Measurements from ENCODE around the gene B4GALT5. TPM values are rescaled to one million over a fixed set of nuclear protein-coding genes. Genes with fewer than 3 reads are reported as not detected.

B4GALT5 gene
- total RNA-seq, 1 donor from 2014 or later = 62.0 TPM

DNA sequence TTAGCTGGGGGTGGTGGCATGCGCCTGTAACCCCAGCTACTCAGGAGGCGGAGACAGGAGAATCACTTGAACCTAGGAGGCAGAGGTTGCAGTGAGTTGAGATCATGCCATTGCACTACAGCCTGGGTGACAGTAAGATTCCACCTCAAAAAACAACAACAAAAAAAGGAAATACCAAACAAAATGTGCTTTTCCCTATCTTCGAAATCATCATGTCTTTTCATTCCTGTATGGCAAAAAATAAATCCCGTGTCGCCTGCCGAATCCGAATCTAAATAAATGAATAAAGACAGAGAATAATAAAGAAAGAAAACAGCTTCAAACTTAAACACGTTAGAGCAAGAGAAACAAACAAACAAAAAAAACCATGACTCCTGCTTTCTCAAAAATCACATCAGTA lies 11.8 kb downstream of the B4GALT5 start:
- DNase-seq (ENCODE audit: low spot score in 2 of 2) (no peak), FAIRE-seq (no peak)

DNA sequence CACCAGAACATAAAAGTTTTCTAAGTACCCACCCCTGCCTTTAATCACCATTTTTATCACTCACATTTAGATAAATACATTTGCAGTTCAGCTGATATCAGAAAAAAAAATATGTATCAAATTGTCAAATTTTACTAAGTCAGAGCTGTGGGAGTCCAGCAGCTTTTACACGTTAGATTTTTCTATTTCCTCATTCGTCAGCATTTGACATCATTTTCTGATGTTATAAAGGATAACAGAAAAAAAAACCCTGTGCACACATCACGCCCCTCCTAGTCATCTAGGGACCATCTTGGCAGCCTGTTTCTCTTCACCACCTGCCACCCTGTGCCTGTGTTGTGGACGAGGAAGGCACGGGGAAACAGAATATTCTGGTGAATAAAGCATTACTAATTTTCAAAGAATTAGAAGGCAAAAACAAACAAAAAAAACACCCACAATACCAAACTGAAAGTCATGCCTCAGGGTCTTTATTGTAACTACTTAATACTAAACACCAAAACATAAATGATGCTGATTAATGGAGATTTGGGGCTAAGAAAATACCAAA lies 12.4 kb downstream of the B4GALT5 start:
- DNase-seq (ENCODE audit: low spot score in 2 of 2) = no peak
- no peak for FAIRE-seq

DNA sequence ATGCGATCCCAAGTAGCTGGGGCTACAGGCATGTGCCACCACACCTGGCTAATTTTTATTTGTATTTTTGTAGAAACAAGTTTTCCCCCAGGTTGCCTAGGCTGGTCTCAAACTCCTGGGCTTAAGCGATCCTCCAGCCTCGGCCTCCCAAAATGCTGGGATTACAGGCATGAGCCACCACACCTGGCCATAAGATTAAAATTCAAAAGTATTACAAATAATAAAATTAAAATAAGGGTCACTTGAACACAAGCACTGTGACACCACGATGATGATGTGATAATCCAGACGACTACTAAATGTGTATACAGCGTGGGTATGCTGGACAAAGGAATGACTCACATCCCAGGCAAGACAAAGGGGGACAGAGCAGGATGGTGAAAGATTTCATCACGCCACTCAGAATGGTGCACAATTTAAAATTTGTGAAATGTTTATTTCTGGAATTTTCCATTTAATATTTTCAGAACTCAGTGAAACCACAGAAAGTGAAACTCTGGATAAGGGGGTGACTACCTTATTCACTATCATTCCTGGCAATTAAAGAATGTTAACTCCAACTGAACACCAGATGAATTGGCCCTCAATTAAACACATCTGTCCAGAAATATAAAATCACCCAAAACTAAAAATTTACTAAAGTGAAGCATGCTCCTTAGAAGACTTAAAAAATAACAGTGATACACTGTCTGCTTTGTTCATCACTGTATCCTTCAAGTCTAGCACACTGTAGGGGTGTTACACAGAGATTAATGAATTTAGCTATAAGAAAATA lies 13.1 kb downstream of the B4GALT5 start:
- FAIRE-seq (no peak), DNase-seq (ENCODE audit: low spot score in 2 of 2) (no peak)

DNA sequence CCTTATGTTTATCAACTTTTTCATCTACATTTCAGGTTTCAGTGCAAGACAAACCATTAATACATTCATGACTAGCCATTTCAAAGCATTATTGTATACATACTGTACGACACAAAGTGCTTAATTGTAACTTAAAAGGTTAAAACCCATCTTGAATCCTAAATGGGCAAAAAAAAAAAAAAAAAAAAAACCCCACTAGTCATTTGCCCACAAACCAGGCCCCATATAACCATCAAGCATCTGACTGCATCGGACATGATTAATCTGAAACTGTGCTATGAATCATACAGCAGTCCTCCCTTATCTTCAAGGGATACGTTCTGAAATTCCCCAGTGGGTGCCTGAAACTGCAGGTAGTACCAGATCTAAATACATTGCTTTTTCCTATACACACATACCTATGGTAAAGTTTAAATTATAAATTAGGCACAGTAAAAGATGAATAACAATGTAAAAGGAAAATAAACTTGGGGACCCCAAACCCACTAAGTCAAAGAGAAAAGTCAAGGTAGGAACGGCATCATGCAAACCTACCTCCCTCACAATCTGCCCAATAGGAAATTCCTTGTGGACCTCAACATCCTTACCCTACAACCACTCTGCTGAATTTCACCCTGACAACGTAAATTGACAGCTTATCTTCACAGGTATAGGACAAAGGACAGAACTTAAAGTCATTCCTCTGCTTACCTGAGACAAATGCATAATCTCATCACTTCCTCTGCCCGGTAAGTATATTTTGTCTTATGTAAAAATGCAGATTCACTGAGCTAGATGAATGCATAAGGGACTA lies 14.3 kb downstream of the B4GALT5 start:
- no peak for FAIRE-seq
- no peak for DNase-seq (ENCODE audit: low spot score in 2 of 2)

DNA sequence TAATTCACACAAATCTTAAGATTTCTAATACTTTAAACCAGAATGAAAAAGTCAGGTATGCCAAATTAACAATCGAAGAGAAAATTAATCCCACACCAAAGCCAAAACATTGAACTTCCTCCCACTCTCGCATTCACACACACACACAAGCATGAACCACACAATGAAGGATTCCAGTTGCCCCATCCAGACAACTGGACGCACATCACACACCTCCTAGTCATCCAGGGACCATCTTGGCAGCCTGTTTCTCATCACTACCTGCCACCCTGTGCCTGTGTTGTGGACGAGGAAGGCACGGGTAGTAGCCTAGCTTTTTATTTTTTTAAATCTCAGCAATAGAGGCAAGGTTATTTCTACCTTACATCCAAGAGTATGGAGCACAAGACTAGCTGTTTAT lies 15.2 kb downstream of the B4GALT5 start:
- FAIRE-seq (no peak), DNase-seq (ENCODE audit: low spot score in 2 of 2) (no peak)

DNA sequence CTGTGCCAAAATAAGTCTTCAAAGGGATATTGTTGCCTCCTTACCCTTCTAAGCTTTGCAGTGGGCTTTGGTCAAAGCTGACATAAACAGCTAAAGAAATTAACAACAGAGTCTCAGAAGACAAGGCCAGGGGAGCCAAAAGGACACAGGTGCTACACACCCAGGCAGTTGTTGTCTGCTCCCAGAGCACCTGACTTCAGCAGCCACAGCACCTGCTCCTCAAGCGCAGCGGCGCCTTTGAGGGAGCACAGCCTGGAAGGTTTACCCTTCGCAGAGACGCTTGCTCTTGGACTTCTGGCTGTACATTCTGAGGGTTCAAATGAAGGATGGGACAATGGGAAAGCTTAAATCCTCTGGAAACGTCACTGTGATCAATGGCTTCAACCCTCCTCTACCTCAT lies 16.6 kb downstream of the B4GALT5 start:
- DNase-seq (ENCODE audit: low spot score in 2 of 2) (no peak), FAIRE-seq (no peak)

DNA sequence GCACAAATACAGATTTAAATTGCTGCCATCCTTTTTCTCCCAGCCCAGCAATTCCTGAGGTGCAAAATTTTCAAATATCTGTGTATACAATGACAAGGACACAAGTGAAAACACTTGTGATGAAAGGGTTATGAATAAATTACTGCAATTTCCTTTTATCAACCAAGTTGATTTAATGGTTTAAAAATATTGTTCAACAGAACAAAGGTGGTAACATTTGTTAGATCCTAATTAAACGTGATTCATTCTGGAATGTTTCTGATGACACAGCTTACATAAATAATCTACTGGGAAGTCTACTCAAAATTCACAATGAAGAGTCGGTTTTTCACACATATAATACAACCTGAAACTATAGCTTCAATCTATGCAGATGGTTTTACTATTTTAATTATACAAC lies 17.1 kb downstream of the B4GALT5 start:
- DNase-seq (ENCODE audit: low spot score in 2 of 2) = no peak
- FAIRE-seq = no peak

DNA sequence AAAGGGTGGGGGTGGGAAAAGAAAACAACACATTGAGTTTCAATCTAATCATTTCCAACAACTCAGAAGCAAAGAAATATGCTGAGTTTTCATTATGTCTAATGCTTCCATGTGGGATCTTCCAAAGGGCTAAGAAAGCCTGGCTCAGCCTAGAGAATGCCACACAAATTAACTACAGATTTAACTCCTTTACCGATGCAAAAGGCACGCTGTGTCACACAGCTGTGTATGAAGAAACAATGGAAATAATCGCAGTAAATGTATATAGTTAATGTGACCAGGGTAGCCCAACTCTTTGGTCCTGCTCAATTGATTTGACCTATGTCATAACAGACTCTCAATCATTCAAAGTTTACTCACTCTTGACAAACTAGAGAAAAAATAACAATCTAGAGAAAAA lies 17.8 kb downstream of the B4GALT5 start:
- FAIRE-seq (no peak), DNase-seq (ENCODE audit: low spot score in 2 of 2) (no peak)

DNA sequence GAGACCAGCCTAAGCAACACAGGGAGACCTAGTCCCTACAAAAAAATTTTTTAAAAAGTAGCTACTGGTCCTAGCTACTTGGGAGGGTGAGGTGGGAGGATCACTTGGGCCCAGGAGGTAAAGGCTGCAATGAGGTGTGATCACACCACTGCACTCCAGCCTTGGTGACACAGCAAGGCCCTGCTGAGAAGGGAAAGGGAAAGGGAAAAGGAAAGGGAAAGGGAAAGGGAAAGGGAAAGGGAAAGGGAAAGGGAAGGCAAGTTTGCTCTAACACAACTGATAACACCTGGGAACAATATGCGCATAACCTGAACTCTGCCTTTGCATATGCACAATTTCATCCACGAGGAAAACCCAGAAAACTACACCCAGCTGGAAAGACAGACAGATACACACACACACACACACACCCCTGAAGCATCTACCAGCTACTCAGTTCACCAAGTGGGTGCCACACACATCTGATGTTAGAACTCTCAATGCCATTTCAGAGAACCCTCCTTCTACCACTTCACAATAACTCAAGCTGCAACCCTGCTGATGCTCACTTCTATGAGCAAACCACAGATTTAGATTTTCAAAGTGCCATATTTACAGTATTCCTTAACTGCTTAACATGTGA lies 19.1 kb downstream of the B4GALT5 start:
- FAIRE-seq (no peak), DNase-seq (ENCODE audit: low spot score in 2 of 2) (no peak)

DNA sequence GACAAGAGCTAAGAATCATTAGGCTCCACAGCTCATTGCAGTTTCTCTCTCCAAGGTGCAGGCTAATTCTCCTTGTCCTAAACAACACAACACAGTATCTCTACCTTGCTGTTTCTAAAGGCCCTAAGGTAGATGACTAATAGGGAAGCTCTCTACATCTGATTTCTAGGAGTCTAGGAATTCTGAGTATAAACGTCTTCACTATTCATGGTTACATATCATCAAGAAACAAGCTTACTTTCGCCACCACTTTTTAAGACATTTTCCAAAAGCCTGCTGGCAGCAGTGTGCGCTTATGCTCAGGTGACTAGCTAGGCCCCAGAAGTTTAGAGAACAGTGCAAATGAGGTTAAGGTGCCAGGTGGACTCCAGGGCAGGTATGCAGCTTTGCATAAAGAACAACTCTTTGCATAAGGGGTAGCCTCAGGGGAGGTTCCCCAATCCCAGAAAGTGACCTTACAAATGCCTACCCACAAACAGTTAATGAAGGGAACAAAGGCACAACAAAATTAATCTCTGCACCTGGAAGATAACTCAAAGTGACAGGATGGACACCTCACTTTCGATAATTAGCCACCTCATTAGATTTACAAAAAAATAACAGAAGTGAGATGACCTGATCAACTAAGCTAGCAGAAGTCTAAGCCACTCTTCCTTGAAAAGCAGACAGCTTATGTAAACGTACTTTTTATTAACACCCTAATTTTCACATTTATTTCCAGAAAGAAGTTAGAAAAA lies 20.1 kb downstream of the B4GALT5 start:
- no peak for FAIRE-seq

DNA sequence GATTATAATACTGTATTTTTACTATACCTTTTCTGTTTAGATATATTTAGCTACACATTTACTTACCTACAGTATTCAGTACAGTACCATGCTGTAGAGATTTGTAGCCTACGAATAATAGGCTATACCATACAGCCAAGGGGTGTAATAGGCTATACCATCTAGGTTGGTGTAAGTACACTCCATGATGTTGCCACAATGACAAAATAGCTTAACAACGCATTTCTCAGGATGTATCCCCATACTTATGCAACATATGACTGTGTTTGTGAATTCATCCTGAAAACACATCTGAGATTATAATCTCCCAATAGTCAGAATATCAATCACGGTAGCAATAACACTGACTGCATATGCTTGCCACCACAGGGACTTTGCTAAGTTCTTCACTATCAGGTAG lies 20.7 kb downstream of the B4GALT5 start:
- DNase-seq (ENCODE audit: low spot score in 2 of 2) = no peak
- FAIRE-seq = no peak

More for the DNA sequence above, 20.1 kb downstream of the B4GALT5 start:
- no peak for DNase-seq (ENCODE audit: low spot score in 2 of 2)

DNA sequence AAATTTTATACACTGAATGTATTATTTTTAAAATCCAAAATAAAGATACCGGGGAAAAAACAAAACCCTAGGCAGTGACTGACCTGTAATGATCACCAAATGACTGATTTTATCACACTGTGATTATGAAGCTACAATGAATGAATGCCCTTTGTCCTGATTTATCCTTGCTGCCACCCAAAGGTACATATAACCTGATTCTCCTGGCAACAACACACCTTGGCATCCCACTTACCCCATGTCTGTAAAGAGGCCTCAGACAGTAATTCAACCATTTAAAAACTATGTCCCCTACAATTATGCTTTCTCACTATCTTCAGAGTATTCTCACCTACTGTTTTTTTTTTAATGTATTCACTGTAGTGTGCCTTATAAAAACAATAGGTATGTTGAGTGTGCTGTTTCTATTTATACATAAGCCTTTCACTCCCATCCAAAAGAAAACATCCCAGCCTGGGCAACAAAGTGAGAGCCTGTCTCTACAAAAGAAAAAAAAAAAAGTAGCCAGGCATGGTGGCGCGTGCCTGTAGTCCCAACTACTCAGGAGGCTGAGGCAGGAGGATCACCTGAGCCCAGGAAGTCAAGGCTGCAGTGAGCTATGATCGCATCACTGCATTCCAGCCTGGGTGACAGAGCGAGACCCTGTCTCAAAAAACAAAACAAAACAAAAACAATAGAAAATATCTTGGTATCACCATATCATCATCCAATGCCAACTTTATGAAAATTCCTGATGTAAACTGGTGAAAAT lies 21.7 kb downstream of the B4GALT5 start:
- DNase-seq (ENCODE audit: low spot score in 2 of 2) (no peak), FAIRE-seq (no peak)

DNA sequence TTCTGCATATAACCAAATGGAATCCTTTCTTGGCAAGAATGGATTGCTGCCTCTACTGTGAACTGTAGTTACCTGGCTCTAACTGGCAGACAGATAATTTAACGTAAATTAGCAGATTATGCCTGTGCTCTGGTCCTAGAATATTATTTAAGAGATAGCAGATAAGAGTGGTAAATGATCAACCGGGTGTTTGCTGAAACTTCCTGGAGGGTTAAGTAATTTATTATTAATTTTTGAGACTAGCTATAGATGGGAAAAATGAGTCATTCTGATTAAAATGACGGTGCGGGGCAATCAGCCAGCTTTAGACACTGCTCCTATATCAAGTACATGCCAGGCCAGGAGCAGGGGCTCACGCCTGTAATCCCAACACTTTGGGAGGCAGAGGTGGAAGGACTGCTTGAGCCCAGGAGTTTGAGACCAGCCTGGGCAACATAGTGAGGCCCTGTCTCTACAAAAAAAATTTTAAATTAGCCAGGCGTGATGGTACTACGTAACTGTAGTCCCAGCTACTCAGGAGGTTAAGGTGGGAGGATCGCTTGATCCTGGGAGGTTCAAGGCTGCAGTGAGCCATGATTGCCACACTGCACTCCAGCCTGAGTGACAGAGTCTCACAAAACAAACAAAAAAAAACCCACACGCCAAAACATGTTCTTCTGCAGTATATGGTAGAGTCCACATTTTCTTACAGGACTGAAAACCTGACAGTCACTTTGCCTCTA lies 22.6 kb downstream of the B4GALT5 start:
- no peak for DNase-seq (ENCODE audit: low spot score in 2 of 2)
- no peak for FAIRE-seq

DNA sequence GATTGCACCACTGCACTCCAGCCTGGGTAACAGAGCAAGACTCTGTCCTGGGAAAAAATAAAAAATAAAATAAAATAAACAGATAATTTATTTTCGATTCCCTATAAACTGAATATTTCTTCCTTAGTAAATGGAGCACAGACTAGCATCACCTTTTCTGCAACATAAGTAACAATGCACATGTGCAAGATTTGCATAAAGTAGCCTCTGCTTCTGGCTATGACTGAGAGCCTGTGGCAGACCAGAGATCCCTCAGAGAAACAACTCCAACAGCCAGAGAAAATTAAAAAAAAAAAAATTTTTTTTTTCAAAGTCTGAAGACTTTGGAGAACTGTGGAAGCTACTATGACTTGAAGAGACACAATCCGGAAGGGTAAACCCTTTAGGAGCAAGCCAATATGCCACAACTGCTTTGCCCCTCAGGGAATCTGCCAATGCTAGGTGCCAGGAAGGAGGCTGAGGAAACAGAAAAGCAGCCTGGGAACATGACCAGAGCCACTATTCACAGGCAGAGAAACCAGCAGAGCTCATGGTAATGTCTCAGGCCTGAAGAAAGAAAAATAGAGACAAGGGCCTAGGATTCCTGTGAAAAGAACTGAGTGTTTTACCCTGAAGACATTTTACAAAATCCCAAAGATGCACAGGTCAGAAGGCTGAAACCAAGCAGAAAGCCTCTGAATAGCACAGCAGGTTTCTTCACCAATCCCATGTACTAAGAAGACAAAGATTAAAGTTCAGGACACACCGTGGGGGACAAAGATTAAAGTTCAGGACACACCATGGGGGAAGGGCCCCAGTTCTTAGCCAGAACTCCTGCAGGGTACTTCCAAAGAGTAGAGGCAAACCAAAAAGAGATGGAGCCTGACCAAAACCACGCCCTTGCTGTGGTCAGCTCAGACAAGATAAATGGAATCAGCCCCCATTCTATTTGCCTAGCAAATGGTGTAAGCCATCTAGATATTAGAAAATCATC lies 25.8 kb downstream of the B4GALT5 start:
- FAIRE-seq (no peak), DNase-seq (ENCODE audit: low spot score in 2 of 2) (no peak)

DNA sequence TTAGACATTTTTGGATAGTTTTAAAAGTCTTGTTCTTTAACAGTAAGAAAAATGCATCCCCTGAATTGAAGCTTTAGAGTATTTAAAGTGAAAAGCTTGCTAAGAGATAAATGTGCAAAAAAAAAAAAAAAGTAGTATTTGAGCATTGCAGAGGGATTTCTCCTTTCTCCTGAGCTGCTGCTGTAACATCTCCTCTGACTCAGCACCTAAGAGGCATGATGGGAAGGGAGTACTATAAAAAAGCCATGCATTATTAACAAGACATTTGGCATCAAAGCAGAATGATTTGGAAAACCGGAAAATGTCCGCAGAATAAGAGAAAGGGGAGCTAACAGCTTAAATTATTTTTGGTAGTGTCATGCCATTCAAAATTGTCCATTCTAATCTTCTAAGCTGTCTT lies 27.9 kb downstream of the B4GALT5 start:
- DNase-seq (ENCODE audit: low spot score in 2 of 2) (no peak), FAIRE-seq (no peak)

DNA sequence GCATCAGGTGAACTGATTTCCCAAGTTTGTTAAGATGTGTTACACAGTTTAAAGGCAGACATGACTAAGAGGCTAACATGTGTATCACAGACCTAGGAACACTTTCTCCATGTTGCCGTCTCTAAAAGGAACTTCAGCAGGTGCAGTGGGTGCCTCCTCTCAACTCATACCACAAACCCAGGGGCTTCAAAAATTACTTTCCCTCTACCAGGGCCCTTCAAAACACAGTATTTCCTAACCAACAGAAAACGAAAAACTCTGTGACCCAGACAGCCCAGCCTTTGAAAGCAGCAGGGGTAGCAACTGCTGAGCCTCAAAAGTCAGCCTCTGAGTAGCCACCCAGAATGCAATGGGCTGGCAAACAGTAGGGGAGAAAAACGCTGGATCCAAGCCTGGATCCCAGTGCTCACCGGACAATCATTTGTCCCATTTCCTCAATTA lies 28.5 kb downstream of the B4GALT5 start:
- DNase-seq (ENCODE audit: low spot score in 2 of 2) (no peak), FAIRE-seq (no peak)

DNA sequence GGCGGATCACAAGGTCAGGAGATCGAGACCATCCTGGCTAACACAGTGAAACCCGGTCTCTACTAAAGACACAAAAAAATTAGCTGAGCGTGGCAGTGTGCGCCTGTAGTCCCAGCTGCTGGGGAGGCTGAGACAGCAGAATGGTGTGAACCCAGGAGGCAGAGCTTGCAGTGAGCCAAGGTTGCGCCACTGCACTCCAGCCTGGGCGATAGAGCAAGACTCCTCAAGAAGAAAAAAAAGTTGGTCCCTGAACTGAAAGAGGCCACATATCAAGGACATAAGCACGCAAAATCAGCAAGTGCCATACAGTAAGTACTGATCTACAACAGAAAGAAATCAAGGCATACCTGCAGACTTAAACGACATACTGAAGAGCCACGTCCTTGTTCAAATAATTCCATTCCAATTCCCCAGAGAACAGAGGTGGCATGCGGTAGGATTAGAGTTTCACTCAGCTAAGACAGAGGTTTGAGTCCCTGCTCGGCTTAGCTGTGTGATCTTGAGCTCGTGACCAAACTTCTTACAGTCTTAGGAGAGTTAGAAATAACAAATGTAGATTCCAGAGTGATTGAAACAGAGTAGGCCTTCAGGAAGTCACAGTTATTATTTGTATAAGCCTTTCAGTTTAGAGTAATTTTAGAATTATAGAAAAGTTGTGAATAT lies 29.2 kb downstream of the B4GALT5 start:
- FAIRE-seq (no peak), DNase-seq (ENCODE audit: low spot score in 2 of 2) (no peak)
